GM21367 (cell line): ENCODE data around the gene PSMB2.

Experiments
- ATAC-seq: cut with Tn5 transposase; IDR thresholded peaks from one replicate; pipeline ENCODE4 v1.9.1; 2021; ENCODE audit not compliant: unreplicated experiment

Gene PSMB2

DNA sequence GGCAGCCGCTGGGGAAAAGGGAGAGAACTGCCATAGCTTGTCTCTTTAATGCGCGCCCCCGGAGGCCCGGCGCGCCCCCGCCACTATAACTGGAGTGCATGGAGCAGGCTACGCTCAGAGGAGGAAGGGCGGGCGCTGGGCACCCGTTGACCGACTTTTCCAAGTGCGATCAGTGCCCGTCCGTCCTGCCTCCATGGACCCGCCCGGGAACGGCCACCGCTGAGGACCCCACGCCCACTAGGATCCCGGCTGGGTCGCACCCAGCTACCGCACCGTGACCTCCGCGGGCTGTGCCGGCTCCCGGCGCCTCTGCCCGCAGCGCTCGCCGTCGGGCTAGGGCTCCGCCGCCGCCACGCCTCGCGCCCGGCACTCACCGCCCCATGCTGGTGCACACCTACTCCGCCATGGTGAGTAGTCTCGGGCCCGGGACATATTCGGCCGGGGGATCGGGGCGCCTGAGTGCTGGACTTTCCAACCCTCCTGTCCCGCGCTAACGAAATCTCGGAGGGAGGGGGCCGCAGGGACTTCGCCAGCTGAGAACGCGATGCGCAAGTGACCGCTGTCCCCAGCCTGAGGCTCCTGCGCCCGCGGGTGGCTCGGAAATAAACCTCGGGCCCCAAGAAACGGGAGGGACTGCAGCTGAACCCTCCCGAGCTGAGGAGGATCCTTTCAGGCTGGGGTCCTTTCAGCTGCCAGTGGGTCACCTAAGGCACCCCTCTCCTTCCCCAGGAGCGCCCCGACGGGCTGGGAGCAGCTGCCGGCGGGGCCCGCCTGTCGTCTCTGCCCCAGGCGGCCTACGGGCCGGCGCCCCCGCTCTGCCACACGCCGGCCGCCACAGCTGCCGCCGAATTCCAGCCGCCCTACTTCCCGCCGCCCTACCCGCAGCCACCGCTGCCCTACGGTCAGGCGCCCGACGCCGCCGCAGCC is 67.9 kb downstream of the PSMB2 start, which contains the start of gene TFAP2E:
TFAP2E (plus strand) TSS at position 117 of the 927 bp plus-strand sequence; CDS start at position 381, 264 bp downstream.
- no peak for ATAC-seq

DNA sequence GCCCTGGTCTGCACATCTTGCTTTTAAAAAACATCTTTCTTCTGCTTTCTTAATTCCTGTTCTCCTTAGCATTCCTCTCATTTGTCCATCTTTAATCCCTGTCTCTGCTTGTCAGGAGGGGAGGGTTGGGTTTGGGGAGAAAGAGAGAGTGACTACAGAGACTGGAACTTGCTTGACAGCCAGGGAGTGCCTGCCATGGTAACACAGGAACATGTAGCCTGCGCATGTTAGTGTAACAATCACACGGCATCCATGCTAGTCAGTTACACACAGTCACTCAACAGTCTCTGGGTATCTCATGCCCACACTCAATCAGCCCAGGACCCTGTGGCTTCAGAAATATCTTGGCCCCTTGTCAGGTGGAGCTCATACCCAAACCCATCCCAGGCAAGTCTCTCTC is 69.0 kb downstream of the PSMB2 start:
- ATAC-seq: no peak

DNA sequence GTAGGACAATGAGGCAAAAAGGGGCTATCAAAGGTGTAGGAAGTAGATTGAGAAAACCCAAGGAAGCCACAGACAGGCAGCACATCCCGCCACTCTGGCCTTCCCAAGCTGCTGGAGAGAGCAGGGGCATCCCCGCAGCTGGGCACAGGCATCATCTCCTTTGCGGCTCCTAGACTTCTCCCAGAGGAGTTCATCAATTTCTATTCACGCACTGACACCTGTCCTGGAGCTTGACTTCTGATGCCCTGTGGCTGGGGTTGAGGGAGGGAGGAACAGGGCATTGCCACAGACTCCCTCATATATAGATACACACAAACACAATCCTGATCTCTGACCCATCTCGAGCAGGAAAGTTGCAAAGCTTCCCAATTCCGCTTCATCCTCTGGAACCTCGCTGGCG is 70.1 kb downstream of the PSMB2 start:
- no peak for ATAC-seq

DNA sequence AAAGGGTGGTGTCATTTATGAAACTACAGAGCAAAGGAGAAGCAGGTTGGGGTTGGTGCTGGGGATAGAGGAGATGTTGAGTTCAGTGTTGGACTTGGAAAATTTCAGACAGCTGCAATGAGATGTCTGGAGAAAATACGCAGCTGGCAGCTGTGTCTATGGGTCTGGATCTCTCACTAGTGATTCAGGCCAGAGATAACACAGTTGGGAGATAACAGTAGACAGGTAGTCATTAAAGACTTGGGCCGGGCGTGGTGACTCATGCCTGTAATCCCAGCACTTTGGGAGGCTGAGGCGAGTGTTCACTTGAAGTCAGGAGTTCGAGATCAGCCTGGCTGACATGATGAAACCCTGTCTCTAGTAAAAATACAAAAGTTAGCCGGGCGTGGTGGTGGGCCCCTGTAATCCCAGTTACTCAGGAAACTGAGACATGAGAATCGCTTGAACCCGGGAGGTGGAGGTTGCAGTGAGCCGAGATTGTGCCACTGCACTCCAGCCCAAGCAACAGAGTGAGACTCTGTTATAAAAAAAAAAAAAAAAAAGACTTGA is 70.7 kb downstream of the PSMB2 start:
- no peak for ATAC-seq

DNA sequence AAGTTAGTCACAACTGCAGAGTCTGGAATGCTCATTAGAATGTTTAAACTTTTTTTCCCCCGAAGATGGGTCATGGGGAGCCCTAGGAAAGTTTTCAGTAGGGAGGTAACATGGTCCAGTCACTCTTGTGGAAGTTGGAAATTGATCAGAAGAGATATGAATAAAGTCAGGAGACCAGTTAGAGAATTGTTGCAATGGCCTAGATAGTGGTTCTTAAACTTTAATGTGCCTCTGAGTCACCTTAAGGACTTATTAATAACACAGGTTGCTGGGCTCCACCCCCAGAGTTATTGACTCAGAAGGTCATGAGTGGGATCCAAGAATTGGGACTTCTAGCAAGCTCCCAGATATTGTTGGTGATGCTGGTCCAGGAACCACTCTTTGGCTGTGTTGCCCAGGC is 71.4 kb downstream of the PSMB2 start:
- no peak for ATAC-seq

DNA sequence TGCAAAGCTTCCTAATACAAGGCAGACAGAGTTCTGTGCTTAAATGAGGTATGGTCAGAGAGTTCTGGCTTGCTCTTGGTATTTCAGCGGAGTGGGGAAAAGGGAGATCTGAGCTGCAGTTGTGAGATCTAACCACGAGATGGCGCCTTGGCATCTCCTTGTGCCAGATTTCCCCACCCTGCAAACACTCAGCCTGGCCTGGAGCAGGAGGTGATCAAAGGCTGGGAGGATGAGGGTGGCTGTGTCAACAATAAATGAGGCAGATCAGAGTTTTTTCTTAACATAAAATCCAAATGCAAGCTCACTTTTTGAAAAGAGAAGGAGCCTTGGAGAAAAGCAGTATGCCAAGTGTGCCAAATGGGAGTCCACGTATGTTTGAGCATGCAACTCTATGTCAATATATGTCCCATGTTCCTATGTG is 72.3 kb downstream of the PSMB2 start:
- no peak for ATAC-seq

DNA sequence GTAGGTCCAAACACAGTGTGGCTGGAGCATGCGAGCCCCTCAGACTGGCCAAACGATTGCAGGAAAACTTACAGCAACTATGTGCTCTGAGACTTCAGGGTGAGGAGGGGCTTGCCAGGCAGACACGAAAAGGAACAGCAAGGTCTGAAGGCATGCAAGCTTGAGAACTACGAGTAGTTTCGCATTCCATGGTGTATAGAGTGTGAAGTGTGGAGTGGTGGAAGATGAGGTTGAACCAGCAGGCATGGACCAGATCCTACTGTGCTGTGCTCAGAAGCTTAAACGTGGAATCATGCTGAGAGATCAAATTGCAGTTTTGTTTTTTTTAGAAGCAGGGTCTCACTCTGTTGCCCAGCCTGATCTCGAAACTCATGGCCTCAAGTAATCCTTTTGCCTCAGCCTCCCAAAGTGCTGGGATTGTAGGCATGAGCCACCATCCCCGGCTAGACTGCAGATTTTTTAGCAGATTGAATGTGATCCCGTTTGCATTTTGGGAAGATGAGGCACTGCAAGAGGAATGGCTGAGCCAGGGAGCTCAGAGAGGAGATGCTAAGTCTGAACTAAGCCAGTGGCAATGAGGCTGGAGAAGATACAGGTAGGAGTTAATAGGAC is 73.3 kb downstream of the PSMB2 start:
- ATAC-seq: no peak

DNA sequence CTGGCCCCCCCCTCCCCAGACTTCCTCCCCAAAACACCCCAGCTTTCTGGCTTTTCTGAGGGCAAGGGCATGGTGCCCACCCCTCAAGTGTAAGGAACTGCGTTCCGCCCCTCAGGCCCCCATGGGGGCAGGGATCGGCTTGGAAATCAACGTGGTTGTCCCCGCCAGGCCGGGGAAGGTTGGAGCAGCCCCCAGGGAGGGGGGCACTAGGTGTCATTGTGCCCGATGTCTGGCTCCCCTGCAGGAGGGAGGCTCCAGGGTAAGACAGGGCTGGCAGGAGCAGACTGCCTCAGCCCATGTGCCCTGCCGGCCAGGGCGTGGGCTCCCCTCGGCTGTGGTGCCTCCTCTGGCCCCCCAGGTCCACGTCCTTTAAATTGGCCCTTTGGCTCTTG is 75.6 kb downstream of the PSMB2 start:
- no peak for ATAC-seq

DNA sequence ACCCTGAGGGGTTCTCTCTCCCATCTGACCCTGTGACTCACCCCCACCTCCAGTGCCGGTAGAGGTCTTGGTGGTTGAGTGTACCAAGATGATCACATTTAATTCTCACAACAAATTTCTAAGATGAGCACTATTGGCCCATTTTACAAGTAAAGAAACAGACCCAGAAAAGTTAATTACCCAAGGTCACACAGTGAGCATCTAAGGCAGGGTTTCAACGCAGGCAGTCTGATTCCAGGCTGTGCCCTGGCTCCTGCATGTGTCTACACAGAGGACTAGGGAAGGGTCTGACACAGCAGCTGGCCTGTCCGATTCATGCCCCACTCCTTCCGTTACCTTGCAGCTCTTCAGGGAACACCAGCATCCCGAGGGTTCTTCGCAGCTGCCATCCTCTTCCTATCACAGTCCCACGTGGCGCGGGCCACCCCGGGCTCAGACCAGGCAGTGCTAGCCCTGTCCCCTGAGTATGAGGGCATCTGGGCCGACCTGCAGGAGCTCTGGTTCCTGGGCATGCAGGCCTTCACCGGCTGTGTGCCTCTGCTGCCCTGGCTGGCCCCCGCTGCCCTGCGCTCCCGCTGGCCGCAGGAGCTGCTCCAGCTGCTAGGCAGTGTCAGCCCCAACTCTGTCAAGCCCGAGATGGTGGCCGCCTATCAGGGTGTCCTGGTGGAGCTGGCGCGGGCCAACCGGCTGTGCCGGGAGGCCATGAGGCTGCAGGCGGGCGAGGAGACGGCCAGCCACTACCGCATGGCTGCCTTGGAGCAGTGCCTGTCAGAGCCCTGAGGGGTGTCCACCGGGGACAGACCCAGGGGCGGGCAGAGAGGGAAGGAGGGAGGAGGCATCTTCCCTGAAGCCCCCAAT is 76.2 kb downstream of the PSMB2 start:
- ATAC-seq: no peak

DNA sequence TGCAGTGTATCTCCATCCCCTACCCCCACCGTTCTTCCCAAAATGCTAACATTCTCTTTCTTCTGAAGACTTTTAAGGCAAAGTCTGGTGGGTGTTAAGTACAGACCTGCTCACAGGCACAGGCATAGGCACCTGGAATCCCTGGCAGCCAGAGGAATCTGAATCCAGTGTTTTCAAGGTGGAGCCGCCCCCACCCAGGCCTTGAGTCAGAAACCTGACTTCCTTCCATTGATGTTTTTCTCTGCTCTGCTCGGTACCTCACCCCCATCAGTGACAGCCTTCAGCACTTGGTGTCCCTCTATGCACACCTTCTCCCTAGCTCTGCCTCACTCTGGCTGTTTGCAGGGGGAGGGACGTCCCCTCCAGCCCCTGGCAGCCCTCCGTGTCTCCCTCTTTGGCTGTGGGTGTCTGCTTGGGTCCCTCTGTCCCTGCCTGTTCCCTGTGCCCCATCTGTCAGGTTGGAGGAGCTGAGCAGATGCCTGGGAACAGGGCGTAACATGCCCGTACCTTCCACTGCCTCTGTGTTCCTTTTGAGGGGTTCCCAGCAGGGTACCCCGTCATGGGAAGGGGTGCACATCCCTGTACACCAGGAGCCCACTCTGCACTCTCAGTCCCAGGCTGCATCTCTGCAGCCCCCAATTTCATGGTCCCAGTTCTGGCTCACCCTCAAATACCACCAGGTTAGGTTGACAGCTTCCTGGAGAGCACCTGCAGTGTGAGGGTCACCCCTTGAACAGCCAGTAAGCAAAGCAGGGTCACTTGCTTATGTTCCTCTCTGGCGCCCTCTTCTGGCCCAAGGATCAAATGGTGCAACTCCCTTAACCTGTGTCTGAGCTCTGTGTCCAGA is 77.1 kb downstream of the PSMB2 start:
- no peak for ATAC-seq

DNA sequence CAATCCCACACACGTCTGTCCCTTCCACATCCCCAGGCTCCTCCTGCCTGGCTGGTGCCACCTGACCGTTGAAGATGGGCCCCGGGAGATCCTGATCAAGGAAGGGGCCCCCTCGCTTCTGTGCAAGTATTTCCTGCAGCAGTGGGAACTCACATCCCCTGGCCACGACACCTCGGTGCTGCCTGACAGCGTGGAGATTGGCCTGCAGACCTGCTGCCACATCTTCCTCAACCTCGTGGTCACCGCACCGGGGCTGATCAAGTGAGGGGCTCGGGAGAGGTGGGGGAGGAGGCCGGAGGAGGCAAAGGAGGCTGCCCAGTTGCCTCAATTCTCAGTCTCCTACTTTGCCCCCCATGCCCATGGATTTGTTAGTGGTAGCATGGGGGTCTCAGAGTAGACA is 78.2 kb downstream of the PSMB2 start:
- no peak for ATAC-seq

DNA sequence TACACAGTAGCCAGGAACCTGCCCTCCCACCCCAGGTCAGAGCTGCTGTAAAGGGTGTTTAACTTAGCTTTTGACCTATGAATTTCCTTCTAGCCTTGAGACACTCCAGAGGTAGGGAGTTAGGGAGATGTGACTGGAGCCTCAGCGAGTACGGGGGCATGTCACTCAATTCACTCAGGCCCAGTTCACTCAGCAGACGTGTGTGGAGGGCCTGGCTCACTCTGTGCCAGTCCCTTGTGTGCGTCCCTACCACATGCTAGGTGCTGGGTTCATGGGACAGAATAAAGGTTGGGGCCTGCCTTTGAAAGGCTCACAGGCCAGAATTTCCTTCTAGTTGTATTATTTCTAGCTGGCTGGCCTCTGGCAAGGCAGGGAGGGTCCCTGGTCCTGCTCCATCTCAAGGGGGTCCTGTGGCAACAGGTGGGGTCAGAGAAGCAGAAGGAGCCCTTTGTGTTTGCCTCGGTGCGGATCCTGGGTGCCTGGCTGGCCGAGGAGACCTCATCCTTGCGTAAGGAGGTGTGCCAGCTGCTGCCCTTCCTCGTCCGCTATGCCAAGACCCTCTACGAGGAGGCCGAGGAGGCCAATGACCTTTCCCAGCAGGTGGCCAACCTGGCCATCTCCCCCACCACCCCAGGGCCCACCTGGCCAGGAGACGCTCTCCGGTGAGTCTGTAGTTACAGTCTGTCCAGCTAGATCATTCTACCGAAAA is 79.2 kb downstream of the PSMB2 start:
- ATAC-seq: no peak

DNA sequence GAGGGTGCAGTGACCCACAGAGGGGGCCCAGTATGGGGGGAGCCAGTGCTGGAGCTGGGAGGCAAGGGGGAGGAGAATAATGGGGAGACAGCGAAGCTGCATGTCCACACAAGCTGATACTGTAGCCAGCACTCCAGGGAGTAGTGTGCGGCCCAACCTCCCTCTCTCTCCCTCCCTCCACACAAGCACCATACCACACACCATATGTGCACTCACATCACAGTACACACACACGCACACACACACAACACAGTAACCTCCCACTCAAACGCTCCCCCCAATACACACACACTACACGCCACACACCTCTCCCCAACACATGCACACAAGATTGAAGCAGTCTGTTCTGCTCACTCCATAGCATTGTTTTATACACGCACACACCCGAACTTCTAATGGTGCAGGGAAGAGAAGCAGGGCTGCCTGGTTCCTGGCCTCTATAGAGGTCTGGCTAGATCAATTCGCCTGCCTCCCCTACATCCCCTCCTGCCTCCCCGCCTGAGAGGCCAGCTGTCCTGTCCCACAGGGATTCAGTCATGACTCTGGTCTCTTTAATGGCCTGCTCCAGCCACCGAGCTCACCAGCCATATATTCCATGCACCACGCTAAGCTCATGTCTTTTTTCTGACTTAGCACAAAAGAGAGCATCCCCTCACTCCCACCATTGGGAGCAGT is 79.9 kb downstream of the PSMB2 start:
- no peak for ATAC-seq

DNA sequence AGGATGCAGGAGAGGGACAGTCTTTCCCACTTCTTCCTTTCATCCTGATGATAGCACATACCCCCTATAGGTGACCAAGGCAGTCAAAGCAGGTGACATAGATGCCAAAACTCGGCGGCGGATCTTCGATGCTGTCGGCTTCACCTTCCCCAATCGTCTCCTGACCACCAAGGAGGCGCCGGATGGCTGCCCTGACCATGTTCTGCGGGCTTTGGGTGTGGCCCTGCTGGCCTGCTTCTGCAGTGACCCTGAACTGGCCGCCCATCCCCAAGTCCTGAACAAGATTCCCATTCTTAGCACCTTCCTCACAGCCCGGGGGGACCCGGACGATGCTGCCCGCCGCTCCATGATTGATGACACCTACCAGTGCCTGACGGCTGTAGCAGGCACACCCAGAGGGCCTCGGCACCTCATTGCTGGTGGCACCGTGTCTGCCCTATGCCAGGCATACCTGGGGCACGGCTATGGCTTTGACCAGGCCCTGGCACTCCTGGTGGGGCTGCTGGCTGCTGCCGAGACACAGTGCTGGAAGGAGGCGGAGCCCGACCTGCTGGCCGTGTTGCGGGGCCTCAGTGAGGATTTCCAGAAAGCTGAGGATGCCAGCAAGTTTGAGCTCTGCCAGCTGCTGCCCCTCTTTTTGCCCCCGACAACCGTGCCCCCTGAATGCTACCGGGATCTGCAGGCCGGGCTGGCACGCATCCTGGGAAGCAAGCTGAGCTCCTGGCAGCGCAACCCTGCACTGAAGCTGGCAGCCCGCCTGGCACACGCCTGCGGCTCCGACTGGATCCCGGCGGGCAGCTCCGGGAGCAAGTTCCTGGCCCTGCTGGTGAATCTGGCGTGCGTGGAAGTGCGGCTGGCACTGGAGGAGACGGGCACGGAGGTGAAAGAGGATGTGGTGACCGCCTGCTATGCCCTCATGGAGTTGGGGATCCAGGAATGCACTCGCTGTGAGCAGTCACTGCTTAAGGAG is 80.8 kb downstream of the PSMB2 start:
- ATAC-seq: no peak

DNA sequence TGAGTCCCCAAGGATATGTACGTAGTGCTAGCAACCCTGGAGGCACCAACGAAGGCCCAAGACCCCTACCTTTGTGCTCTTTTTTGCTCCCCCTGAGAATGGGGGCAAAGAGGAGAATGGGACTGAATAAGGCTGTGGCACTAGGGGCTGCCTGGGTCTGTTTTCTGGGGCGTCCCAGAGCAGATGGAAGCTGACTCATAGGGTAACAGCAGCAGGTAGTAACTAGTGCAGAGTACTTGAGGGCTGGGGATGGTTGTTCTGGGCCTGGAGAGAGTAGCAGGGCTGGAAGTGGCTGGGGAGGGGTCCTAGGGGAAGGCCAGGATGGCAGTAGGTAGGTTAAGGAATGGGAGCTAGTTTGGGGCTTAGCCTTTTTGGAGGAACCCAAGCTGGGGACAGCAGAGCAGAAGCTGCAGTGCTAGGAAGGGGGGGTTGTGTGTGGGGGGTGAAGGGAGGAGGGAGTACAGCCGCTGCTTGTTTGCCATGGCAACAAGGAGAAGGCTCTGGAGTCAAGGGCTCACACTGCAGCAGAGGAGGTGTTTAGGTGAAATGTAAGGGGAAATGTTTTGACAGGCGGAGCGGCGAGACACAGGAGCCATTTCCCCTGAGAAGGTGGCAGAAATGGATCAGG is 81.9 kb downstream of the PSMB2 start:
- no peak for ATAC-seq

DNA sequence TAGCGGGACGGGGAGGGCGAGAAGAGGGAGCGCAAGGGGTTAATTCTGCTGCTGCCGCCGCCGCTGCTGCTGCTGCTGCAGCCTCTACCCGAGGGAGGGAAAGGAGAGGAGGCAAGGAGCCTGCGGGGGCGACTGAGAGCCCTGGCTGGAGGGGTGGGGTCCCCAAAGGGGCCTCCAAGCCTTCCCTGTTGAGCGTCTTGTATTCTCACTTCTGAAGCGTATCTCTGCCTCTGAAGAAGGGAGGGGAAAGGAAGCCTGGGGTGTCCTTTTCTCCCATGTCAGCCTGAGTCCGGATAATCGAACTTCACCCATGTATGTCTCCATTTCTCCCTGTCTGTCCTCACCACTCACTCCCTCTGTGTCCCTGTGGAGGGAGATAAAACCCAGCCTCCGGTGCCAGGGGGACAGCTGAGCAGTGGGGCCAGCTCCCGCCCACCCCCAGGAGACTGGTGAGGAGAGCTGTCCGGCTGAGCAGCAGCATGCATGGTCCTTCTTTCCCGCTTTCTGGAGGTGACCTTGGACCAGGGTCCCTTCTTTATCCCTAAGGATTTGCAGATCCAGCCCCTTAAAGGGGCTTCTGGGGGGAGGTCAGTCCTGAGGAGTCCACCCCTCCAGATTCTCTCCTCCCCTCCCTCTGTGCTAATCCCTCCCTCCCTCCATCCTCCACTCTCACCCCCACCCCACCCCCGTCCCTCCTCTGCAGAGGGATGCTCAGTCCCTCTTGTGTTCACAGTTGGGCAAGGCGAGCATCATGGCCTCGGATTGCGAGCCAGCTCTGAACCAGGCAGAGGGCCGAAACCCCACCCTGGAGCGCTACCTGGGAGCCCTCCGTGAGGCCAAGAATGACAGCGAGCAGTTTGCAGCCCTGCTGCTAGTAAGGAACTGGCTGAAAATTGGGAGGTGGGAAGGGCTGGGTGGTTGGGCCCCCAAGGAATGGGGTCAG is 82.7 kb downstream of the PSMB2 start:
- no peak for ATAC-seq
